Upper lobe of left lung (tissue), 4 donors: ENCODE measurements around the gene PRAC1.

Source experiments
- CTCF ChIP-seq, 6 experiments: fragments of 450-650 bp in 4 of 6; fragments of 200-600 bp in 2 of 6; sonication (generic) in 2 of 6; IDR thresholded peaks; one replicate each; pipeline ENCODE4 v1.5.1; 2016 to 2019; ENCODE audit warnings: antibody characterized with exemption in 6 of 6
- POLR2A ChIP-seq, 4 donors: fragments of 450-650 bp; IDR thresholded peaks; one replicate each; pipeline ENCODE4 v1.5.1; 2016 to 2017; ENCODE audit warnings: antibody characterized with exemption in 4 of 4, mild to moderate bottlenecking in 2 of 4
- POLR2AphosphoS5 ChIP-seq, 2 donors: sonication (generic); formaldehyde crosslinking; IDR thresholded peaks; one replicate each; pipeline ENCODE4 v1.5.1; 2017; ENCODE audit warnings: antibody characterized with exemption in 2 of 2

GRCh38 chr17:48753794-48754499 lies 31.6 kb upstream of the PRAC1 start:
- TF ChIP-seq POLR2AphosphoS5 (IDR thresholded peaks at IDR 0.05) (no peak), POLR2A (IDR thresholded peaks at IDR 0.05) (no peak), CTCF (IDR thresholded peaks at IDR 0.05) (no peak)
